Thyroid gland (tissue), 4 donors: ENCODE data around the gene CCDC187.

ENCODE experiments used
- POLR2A ChIP-seq, 2 donors: fragments of 450-650 bp; IDR thresholded peaks; one replicate each; pipeline ENCODE4 v1.6.1; 2017; ENCODE audit warnings: antibody characterized with exemption in 2 of 2, mild to moderate bottlenecking in 2 of 2, moderate library complexity in 1 of 2
- TF ChIP-seq, protein P1 (sequence below), 6 experiments: fragments of 200-600 bp in 3 of 6; fragments of 450-650 bp in 3 of 6; sonication (generic) in 3 of 6; IDR thresholded peaks; one replicate each; pipeline ENCODE4 v1.5.1; 2016 to 2019; ENCODE audit warnings: antibody characterized with exemption in 6 of 6, mild to moderate bottlenecking in 2 of 6, inconsistent platforms in 1 of 6, moderate library complexity in 1 of 6

DNA sequence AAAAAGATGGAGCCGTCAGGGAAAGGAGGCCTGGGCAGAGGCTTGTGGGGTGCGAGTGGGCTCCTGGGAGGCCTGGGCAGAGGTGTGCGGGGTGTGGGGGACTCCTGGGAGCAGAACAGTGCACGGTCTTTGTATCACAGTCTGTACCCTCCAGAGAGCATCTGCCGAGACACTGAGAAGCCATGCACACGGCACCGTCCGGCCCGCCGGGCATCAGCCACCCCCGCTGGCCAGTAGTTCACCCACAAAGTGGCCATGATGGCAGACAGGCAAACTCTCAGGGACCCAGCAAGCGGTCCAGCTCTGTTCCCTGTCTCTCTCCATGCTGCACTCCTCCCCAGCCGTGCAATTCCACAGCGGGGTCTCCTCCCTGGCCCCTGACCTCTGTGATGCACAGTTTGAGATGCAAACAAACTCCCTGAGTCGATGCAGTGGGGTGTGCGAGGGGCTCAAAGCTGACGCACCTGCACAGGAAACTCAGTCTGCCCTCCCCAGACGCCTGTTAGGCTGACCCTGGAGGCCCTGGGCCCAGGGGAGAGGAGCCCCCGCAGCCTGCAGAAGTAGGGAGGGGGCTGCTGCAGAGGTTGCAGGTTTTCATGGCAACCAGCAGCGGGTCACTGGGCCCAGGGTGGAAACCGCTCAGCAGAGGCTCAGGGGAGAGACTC is 14.3 kb upstream of the CCDC187 start:
- no peak for TF ChIP-seq POLR2A (IDR thresholded peaks at IDR 0.05)
- TF ChIP-seq, protein P1, sequence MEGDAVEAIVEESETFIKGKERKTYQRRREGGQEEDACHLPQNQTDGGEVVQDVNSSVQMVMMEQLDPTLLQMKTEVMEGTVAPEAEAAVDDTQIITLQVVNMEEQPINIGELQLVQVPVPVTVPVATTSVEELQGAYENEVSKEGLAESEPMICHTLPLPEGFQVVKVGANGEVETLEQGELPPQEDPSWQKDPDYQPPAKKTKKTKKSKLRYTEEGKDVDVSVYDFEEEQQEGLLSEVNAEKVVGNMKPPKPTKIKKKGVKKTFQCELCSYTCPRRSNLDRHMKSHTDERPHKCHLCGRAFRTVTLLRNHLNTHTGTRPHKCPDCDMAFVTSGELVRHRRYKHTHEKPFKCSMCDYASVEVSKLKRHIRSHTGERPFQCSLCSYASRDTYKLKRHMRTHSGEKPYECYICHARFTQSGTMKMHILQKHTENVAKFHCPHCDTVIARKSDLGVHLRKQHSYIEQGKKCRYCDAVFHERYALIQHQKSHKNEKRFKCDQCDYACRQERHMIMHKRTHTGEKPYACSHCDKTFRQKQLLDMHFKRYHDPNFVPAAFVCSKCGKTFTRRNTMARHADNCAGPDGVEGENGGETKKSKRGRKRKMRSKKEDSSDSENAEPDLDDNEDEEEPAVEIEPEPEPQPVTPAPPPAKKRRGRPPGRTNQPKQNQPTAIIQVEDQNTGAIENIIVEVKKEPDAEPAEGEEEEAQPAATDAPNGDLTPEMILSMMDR (IDR thresholded peaks at IDR 0.05), result no peak
